ENCODE measurements around the gene PLN.
A peak's percentile ranks its signal among the peaks of the same experiment; 100 is the strongest.

The PLN gene

GRCh38 chr6:118546164-118546879, 1.8 kb upstream of the PLN start:
- Histone ChIP-seq H3K36me3 (ENCODE audit: control insufficient read depth, insufficient read depth, low read length) (no peaks in the 10 kb centered on the region), H3K27me3 (ENCODE audit: control insufficient read depth, insufficient read depth, low read length) (no peaks in the 10 kb centered on the region), H3K4me3 (ENCODE audit: low read length) (no peak overlapping the region), H3K9ac (ENCODE audit: low read length) (no peak overlapping the region), H3K4me1 (ENCODE audit: control insufficient read depth, insufficient read depth, low read length) (peaks cover under 1% of the 10 kb centered on the region), H3K27ac (ENCODE audit: low read depth, low read length) (peak overlapping the region; percentile 91)

- Histone ChIP-seq H3K27me3 (ENCODE audit: control insufficient read depth, insufficient read depth, low read length) (no peaks in the 10 kb centered on the region), H3K4me3 (ENCODE audit: low read length) (no peak overlapping the region), H3K27ac (ENCODE audit: low read depth, low read length) (peak overlapping the region; percentile 91), H3K4me1 (ENCODE audit: control insufficient read depth, insufficient read depth, low read length) (peaks cover 5% of the 10 kb centered on the region), H3K36me3 (ENCODE audit: control insufficient read depth, insufficient read depth, low read length) (no peaks in the 10 kb centered on the region), H3K9ac (ENCODE audit: low read length) (no peak overlapping the region)
Measured at GRCh38 chr6:118546880-118547218, 1.2 kb upstream of the PLN start.

DNA sequence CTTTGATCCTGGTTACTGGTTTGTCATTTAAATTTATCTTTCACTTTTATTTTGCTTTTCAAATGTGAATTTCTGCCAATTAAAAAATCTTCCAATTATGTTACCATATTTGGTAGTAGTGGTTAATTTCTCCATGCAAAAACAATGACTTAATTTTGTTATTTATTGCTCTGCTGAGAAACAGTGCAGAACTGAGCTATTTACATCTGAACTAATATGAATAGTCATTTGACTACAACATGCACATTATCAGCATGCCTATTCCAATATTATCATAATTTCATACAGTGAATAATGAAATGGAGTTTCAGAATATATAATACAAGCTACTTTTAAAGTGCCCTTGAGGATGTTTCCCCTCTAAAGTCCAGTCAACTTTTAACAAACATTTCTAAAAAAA, 517 bp downstream of the PLN start:
- peaks cover 5% of the 10 kb centered on the region for H3K4me1 ChIP-seq (ENCODE audit: control insufficient read depth, insufficient read depth, low read length)
- no peak overlapping the region for H3K9ac ChIP-seq (ENCODE audit: low read length)
- peak overlapping the region; percentile 82 for H3K27ac ChIP-seq (ENCODE audit: low read depth, low read length)
- peak overlapping the region; percentile 54 for H3K4me3 ChIP-seq (ENCODE audit: low read length)
- H3K36me3 ChIP-seq (ENCODE audit: control insufficient read depth, insufficient read depth, low read length), result no peaks in the 10 kb centered on the region
- H3K27me3 ChIP-seq (ENCODE audit: control insufficient read depth, insufficient read depth, low read length), result no peaks in the 10 kb centered on the region

DNA sequence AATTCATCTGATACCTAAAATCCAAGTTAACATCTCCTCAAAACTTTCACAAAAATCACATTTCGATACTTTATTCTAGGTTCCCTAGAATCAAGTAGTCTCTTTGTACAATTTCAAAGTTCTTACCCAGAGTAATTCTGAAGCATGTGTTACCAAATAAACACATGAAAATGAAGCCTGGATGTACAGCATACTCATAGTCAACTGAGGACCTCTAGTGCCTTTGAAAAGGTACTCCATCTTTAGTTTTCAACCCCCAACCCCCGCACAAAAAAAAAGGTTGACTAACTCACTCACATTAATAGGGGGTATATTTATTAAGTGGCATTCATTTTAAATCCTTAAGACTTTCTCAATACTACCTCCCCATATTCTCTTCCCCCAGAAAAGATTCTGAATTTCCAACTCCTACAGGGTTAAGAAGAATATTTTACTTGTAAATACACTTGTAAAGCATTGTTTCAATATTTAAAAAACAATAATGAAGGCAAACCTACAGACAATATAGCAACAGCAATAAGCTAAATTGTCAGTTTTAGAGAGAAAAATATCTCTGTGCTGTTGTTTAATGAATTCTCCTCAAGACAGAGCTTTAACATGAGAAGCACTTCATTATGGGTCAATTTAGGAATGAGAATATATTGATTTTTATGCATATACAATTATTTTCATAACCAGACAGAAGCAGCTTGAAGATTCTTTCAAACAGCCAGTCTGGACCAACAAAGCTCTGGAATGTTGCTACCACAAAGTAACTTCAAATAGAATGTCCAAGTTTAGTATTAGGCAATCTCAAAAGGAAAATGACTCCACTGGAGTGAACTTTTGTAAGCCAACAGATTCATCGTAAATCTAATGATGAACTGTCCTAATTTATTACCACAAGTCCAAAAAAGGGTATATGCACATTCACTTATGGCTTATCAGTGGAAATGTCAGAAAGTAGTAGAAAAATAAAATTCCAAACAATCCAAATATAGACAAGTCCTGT, 3.3 kb downstream of the PLN start:
- Histone ChIP-seq H3K36me3 (ENCODE audit: control insufficient read depth, insufficient read depth, low read length) (no peaks in the 10 kb centered on the region), H3K9ac (ENCODE audit: low read length) (no peak overlapping the region), H3K27ac (ENCODE audit: low read depth, low read length) (peak overlapping the region; percentile 44), H3K27me3 (ENCODE audit: control insufficient read depth, insufficient read depth, low read length) (no peaks in the 10 kb centered on the region), H3K4me3 (ENCODE audit: low read length) (peak overlapping the region; percentile 42), H3K4me1 (ENCODE audit: control insufficient read depth, insufficient read depth, low read length) (peaks cover 7% of the 10 kb centered on the region)

- Histone ChIP-seq H3K36me3 (ENCODE audit: control insufficient read depth, insufficient read depth, low read length) (no peaks in the 10 kb centered on the region), H3K4me3 (ENCODE audit: low read length) (no peak overlapping the region), H3K9ac (ENCODE audit: low read length) (no peak overlapping the region), H3K4me1 (ENCODE audit: control insufficient read depth, insufficient read depth, low read length) (peaks cover 10% of the 10 kb centered on the region), H3K27me3 (ENCODE audit: control insufficient read depth, insufficient read depth, low read length) (no peaks in the 10 kb centered on the region), H3K27ac (ENCODE audit: low read depth, low read length) (peak overlapping the region; percentile 10)
Measured at GRCh38 chr6:118553132-118553531, 5.0 kb downstream of the PLN start.

DNA sequence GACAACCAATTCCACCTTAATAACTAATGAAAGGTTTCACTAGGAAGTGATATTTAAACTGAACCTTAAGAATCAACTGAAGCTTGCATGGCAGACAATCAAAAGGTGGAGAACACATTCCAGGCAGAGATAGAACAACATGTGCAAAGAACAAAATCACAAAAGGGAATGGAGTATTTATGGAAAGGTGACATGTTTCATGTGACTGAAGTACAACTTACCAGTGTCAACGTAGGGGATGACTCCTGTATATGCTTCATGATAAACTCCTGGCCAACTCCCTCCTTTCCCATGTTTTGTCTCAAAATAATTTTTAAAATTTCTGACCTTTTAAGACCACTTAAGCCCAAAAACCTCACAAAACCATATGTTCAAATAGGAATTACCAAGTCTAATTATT, 6.6 kb downstream of the PLN start:
- H3K4me3 ChIP-seq (ENCODE audit: low read length), result no peak overlapping the region
- peak overlapping the region; percentile 10 for H3K27ac ChIP-seq (ENCODE audit: low read depth, low read length)
- H3K27me3 ChIP-seq (ENCODE audit: control insufficient read depth, insufficient read depth, low read length), result no peaks in the 10 kb centered on the region
- peaks cover 10% of the 10 kb centered on the region for H3K4me1 ChIP-seq (ENCODE audit: control insufficient read depth, insufficient read depth, low read length)
- no peaks in the 10 kb centered on the region for H3K36me3 ChIP-seq (ENCODE audit: control insufficient read depth, insufficient read depth, low read length)
- H3K9ac ChIP-seq (ENCODE audit: low read length), result no peak overlapping the region

- Histone ChIP-seq H3K4me3 (ENCODE audit: low read length) (no peak overlapping the region), H3K4me1 (ENCODE audit: control insufficient read depth, insufficient read depth, low read length) (peaks cover 4% of the 10 kb centered on the region), H3K36me3 (ENCODE audit: control insufficient read depth, insufficient read depth, low read length) (peaks cover 3% of the 10 kb centered on the region), H3K9ac (ENCODE audit: low read length) (no peak overlapping the region), H3K27me3 (ENCODE audit: control insufficient read depth, insufficient read depth, low read length) (no peaks in the 10 kb centered on the region), H3K27ac (ENCODE audit: low read depth, low read length) (no peak overlapping the region)
Measured at GRCh38 chr6:118558464-118559217, 10.5 kb downstream of the PLN start.

DNA sequence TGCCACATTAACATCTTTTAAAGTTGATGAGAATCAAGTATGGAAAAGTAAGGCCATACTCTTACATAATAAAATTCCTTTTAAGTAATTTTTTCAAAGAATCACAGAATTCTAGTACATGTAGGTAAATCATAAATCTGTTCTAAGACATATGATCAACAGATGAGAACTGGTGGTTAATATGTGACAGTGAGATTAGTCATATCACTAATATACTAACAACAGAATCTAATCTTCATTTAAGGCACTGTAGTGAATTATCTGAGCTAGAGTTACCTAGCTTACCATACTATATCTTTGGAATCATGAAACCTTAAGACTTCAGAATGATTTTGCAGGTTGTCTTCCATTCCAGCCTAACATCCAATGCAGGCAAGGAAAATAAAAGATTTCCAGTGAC, 11.6 kb downstream of the PLN start:
- Histone ChIP-seq H3K36me3 (ENCODE audit: control insufficient read depth, insufficient read depth, low read length) (peaks cover 3% of the 10 kb centered on the region), H3K27me3 (ENCODE audit: control insufficient read depth, insufficient read depth, low read length) (no peaks in the 10 kb centered on the region), H3K4me3 (ENCODE audit: low read length) (no peak overlapping the region), H3K4me1 (ENCODE audit: control insufficient read depth, insufficient read depth, low read length) (peaks cover 4% of the 10 kb centered on the region), H3K27ac (ENCODE audit: low read depth, low read length) (no peak overlapping the region), H3K9ac (ENCODE audit: low read length) (no peak overlapping the region)

DNA sequence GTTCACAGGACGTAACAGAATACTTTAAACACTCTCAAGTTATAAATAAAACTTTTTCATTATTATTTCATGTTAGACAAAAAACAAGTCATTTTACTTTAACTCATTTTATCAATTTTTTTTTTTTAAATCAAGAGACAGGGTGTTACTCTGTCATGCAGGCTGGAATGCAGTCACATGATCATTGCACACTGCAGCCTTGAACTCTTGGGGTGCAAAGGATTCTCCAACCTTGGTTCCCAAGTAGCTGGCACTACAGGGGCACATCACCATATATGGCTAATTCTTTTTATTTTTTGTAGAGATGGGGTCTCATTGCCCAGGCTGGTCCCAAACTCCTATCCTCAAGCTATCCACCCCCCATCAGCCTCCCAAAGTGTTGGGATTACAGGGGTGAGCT, 14.2 kb downstream of the PLN start:
- Histone ChIP-seq H3K27me3 (ENCODE audit: control insufficient read depth, insufficient read depth, low read length) (no peaks in the 10 kb centered on the region), H3K4me1 (ENCODE audit: control insufficient read depth, insufficient read depth, low read length) (peaks cover 2% of the 10 kb centered on the region), H3K27ac (ENCODE audit: low read depth, low read length) (no peak overlapping the region), H3K36me3 (ENCODE audit: control insufficient read depth, insufficient read depth, low read length) (peaks cover 3% of the 10 kb centered on the region), H3K4me3 (ENCODE audit: low read length) (no peak overlapping the region), H3K9ac (ENCODE audit: low read length) (no peak overlapping the region)

- H3K4me3 ChIP-seq (ENCODE audit: low read length), result no peak overlapping the region
- no peak overlapping the region for H3K27ac ChIP-seq (ENCODE audit: low read depth, low read length)
Measured at GRCh38 chr6:118562959-118563358, 14.9 kb downstream of the PLN start.

GRCh38 chr6:118565311-118565960, 17.3 kb downstream of the PLN start:
- peaks cover 3% of the 10 kb centered on the region for H3K36me3 ChIP-seq (ENCODE audit: control insufficient read depth, insufficient read depth, low read length)
- H3K4me3 ChIP-seq (ENCODE audit: low read length), result no peak overlapping the region
- H3K27ac ChIP-seq (ENCODE audit: low read depth, low read length), result no peak overlapping the region
- H3K27me3 ChIP-seq (ENCODE audit: control insufficient read depth, insufficient read depth, low read length), result no peaks in the 10 kb centered on the region
- H3K9ac ChIP-seq (ENCODE audit: low read length), result no peak overlapping the region
- no peaks in the 10 kb centered on the region for H3K4me1 ChIP-seq (ENCODE audit: control insufficient read depth, insufficient read depth, low read length)

More at GRCh38 chr6:118562959-118563358, 14.9 kb downstream of the PLN start:
- Histone ChIP-seq H3K4me1 (ENCODE audit: control insufficient read depth, insufficient read depth, low read length) (no peaks in the 10 kb centered on the region), H3K36me3 (ENCODE audit: control insufficient read depth, insufficient read depth, low read length) (peaks cover 3% of the 10 kb centered on the region), H3K9ac (ENCODE audit: low read length) (no peak overlapping the region), H3K27me3 (ENCODE audit: control insufficient read depth, insufficient read depth, low read length) (no peaks in the 10 kb centered on the region)

GRCh38 chr6:118567974-118568373, 19.9 kb downstream of the PLN start:
- Histone ChIP-seq H3K36me3 (ENCODE audit: control insufficient read depth, insufficient read depth, low read length) (no peaks in the 10 kb centered on the region), H3K4me3 (ENCODE audit: low read length) (no peak overlapping the region), H3K4me1 (ENCODE audit: control insufficient read depth, insufficient read depth, low read length) (no peaks in the 10 kb centered on the region), H3K27me3 (ENCODE audit: control insufficient read depth, insufficient read depth, low read length) (no peaks in the 10 kb centered on the region), H3K27ac (ENCODE audit: low read depth, low read length) (no peak overlapping the region), H3K9ac (ENCODE audit: low read length) (no peak overlapping the region)
